A549 treated with DMSO at 1 μM for 4 hours (cell line): ENCODE results near the gene FOSL2. TPM values are rescaled to one million over a fixed set of nuclear protein-coding genes. Genes with fewer than 3 reads are reported as not detected.

ENCODE experiments used
- total RNA-seq: library from RNA; stranded (reverse); fragments of 200-300 nt; extraction: Qiagen RNA extraction; gene quantifications from 5 replicates; pipeline ENCODE4 v1.2.3, GENCODE V29; 2022; ENCODE audit warnings: low read depth

Gene FOSL2
- total RNA-seq: 42.2 to 52.1 TPM (median 48.9 TPM) in 5 replicates

DNA sequence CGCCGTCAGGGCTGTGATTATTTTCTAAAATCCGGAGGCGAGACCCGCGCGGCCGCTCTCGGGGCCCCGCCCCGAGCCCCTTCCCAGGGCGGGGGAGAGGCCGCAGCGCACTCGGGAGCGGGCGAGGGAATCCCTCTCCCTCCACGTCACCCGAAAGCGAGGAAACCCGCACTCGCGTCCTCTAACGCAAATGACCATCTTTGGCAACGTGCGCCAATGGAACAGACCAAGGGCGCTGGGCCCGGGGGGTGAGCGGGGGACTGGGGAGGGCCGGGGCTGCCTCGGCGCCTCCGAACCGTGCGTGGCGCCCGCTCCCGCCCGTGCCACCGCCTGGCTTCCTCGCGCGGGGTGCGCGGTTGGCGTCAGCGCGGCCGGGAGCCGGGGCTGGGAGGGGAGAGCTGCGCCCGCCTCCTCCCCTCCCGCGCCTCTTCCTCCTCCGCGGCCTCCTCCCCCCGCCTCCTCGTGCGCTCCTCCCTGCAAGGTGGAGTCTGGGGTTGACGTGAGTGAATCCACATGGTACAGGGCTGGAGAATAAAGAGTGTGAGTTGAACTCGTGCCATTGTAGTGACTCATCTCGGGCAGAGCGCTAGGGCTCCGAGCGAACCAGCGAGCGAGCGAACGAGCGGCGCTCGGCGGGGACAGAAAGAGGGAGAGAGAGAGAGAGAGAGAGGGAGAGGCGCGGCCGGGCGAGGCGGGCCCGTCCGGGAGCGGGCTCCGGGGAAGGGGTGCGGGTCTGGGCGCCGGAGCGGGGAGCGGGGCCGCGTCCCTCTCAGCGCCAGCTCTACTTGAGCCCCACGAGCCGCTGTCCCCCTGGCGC lies at the start of gene FOSL2:
TSS of gene FOSL2 (plus strand) at position 562 of the 817 bp plus-strand sequence. CDS start 863 bp downstream, outside the sequence.

Other genes starting within 250 kb of the FOSL2 start
- 1.1 to 2.0 TPM (median 1.6 TPM) in 5 replicates for gene PLB1, start 103.2 kb downstream of the FOSL2 start, total RNA-seq